DMS79 treated with DMSO at 0.1 percent for 48 hours (cell line): ENCODE results near the gene PDE1A.

Experiments
- DNase-seq: peaks from one replicate; lab custom pipeline; 2025; lab: John Stamatoyannopoulos, UW

PDE1A gene

DNA sequence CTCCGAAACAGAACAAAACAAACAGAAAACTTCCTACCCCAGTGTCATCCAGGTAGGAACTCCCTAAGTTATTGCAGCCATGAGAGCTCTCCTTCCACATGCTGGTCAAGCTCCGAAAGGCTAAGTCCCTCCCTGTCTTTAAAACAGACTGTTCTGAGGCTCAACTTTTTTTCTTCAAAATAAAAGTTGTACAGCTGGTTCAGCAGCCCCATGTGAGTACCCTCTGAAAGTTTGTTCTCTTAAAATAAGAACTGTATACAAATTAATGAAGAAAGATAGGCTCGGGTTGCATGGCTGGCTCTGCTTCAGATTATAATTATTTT is at the start of gene PDE1A:
PDE1A (minus strand) TSS at position 119 of the 323 bp plus-strand sequence.
- peak; percentile 13 for DNase-seq

DNA sequence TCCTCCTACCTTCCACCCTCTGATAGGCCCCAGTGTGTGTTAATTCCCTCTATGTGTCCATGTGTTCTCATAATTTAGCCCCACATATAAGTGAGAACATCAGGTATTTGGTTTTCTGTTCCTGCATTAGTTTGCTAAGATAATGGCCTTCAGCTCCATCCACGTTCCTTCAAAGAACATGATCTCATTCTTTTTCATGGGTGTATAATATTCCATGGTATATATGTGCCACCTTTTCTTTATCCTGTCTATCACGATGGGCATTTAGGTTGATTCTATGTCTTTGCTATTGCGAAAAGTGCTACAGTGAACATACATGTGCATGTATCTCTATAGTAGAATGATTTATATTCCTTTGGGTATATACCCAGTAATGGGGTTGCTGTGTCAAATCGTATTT is 46.8 kb upstream of the PDE1A start:
- no peak for DNase-seq

DNA sequence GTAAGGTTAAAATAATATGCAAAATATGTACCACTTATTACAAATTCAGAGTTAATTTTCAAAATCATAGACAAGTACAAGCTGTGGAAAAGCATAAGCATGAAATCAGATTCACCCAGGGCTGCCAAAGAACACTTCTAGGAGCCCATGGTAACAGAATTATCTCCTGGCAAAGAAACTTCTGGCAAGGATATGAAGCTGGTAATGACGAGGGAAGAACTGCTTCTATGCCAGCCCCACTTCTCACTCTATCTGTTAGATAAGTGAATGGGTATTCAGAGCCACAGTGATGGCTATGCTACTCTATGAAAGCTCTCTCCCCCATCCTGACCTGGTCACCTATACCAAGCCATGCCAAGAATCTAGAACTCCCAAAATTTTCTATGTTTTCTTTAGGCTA is 36.9 kb upstream of the PDE1A start:
- no peak for DNase-seq

GRCh38 chr2:182456784-182457183 is 29.9 kb upstream of the PDE1A start:
- DNase-seq, result no peak

GRCh38 chr2:182452456-182452990 is 25.7 kb upstream of the PDE1A start:
- no peak for DNase-seq

DNA sequence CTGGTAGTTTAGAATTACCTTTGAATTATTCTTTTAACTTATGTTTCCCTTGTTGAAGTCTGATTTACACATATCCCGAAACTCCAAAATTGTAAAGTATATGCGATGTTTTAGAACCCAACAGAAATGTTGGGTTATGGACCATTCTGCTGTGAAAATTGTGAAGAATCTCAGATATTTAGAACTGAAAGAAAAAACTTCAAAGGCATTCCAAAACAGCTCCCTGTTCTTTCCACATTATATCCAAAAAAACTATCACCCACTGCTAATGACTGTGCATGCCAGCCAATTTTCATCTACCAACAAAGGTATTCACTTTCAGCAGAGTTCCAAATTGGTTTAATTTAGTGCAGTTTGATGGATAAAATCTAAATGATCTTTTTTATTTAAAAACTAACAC is 21.5 kb upstream of the PDE1A start:
- no peak for DNase-seq

GRCh38 chr2:182447863-182448262 is 21.0 kb upstream of the PDE1A start:
- DNase-seq, result no peak

DNA sequence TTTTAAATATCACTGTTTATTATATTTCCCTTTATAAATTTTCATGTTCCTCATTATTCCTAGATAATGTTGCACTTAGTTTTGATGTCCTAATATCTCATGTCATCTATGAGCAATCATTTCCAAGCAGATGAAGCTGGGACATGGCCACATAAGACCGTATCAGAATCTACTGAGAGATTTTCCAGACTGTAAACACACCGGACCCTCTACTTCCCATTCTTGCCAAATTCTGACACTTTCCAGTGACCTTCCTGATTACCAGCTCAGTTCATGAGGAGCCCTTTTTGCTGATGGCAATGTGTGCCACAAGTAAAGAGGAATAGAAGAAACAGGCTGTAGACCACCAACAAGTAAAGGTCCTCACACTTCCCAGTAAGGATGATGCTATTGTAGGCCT is 20.3 kb upstream of the PDE1A start:
- DNase-seq, result no peak

GRCh38 chr2:182446087-182446486 is 19.3 kb upstream of the PDE1A start:
- DNase-seq, result no peak

DNA sequence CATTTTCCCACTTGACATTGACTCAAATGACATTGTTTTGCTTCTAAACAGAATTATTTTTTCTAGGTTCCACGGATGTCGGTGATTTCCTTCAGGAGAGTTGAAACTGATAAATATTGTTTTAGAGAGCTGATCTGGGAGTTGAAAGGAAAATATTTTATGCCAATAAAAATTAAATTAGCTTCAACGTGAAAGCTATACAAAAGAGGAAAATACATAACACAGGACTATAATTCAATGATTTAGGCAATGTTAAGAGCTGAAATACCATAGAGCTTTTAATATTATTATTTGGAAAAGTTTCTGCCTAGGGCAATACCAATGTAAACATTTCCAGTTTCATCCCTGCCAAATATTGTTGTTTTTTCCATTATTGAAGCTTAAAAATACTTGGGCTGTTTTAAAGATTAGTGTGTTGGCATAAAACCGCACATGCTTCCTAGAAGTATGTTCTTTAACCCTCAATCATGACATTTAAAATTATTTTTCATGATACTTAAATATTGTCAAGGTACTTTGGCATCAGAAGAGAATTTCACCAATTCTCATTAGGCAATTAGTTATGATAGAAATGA is 18.6 kb upstream of the PDE1A start:
- no peak for DNase-seq

DNA sequence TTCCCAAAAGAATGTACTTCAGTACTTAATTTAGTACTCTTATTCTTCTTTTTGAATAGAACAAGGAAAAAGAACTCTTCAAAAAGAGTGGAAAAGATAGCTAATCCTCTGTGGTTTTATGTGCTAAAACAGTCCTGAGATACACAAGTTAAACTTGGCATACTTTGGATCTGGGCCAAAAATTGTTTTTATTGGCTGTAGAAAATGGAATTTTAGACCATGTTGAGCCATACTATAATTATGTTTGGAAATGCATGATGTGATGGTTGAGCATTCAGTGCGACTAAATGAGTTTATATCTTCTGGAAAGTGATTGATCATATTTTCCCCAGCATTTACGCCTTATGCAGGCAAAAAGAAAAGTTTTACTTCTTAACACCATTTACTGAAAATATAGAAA is 18.0 kb upstream of the PDE1A start:
- DNase-seq, result no peak

- DNase-seq, result no peak
These were observed 17.3 kb upstream of the PDE1A start for GRCh38 chr2:182444170-182444569.

DNA sequence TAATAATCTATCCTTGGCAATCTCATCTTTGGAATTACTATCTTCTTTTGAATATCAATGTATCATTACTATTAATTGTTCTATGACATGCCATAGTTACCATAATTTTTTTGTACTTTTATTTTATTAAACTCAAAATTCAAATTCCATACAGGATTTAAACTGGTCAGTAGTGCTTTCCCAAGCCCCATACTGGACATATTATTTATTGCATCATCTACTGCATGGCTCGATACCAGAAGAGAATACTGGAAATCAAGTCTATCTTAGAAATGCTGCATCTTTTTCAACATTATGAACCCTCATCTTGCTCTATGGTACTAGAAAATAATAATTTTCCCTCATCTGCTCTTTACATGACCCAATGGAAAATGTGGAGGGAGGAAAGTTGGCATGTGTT is 9.4 kb upstream of the PDE1A start:
- no peak for DNase-seq

DNA sequence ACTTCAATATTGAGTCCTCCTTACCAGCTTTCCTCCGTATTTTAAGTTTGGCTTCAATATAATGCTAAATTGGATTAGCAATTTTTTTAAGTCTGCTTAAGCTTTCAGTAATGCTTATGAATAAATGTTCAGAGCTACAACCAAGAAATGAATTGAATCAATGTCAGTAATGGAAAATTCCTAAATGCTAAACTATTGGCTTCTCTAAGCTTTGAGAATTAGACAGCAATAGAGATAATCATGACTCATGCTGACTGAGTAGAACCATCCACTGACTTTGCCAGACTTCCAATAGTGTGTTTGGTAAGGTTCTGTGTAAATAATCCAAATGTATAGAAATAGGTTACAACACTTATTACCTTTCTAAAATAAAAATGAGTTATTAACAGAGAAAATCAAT is 8.9 kb upstream of the PDE1A start:
- DNase-seq, result no peak

DNA sequence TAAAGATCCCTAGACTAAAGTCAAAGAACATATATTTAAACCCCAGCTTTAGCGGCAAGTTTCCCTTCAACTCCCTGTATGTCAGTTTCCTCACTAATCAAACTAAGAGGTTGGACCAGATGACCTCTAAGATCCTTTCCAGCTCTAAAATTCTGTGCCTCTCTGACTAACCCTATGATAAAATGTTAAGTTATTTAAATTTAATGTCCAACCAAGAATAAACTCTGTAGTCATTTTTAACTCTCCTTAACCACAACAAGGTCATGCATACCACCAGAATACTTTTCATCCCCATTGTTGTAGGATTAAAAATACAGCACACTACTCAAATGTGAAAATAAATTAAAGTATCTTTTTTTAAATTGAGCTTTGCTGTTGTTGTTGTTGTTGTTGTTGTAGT is 5.2 kb upstream of the PDE1A start:
- DNase-seq, result no peak

DNA sequence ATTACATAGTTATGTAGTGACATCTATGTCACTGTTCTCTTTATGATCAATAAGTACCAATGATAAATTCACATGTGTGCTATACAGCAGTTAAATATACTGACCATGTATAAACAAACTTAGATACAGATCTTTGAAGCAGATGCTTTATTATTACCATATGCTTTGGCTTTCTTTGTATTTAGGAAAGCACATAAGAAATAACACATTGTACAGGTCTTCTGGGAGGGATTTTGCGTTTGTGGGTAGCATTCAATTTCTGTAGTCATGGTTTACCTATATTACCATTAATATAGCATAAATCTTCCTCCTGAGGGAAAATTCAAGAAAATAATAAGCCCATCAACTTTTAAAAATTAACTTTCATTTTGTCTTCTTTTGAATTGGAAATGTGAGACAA is 1.6 kb upstream of the PDE1A start:
- DNase-seq, result no peak

GRCh38 chr2:182426082-182426917 is 536 bp downstream of the PDE1A start:
- no peak for DNase-seq

GRCh38 chr2:182422864-182423263 is 4.0 kb downstream of the PDE1A start:
- no peak for DNase-seq

GRCh38 chr2:182420669-182421068 is 6.2 kb downstream of the PDE1A start:
- no peak for DNase-seq

DNA sequence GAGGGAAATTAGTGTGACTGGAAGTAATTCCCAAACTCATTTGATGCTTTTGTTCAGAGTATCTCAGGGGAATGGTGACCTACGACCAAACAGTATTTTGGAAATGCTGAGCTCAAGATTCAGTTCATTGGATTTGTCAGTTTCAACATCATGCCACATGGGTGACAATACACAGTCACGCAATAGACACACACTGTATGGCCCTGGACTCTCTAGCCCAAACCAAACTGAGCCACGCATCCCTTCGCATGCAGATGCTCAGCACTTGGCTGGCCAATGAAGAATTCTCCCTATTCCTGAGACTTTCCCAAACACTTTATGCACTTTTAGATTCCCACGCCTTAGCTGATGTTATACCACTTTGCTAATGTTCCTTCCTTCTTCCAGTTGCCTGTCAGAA is 10.0 kb downstream of the PDE1A start:
- no peak for DNase-seq

GRCh38 chr2:182416191-182416590 is 10.6 kb downstream of the PDE1A start:
- DNase-seq, result no peak

DNA sequence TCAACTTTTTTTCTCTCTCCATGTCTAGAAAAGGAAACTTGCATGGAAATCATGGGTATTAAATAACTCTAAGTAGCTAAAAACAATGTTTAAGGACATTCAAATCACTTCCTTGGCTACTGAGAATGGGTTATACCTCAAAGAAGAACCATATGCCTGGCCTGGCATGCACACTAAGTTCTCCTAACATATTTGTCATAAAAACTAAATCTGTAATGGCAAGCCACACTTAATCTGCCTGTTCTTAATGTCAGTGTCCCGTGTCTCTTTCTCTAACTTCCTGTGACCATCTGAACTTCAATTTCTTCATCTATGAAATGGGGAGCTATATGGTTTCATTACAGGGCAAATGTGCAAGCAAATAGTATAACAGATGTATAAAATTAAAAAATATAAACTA is 11.1 kb downstream of the PDE1A start:
- no peak for DNase-seq

DNA sequence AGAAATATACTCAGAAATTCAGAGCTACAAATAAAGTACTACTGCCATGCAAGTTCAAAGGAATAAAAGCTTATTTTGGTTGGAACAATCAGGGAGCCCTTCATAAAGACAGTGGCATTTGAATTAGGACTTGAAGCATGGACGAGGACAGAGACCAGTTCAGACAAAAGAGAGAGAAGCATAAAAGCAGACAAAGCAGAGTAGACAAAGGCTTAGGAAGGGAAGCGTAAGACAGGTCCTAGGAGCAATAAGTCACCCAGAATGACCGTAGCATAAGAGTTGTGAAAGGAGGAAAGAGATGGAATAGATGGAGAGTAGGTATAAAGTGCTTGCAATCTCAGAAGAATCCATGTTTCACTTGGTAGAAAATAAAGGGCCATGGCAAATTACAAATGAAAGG is 14.0 kb downstream of the PDE1A start:
- DNase-seq, result no peak

GRCh38 chr2:182410120-182410519 is 16.7 kb downstream of the PDE1A start:
- DNase-seq, result no peak
